Mesenchymal stem cell (in vitro differentiated cells and primary cell): ENCODE data around the gene RNF214.

Experiments used
- DNase-seq: peaks from one replicate; pipeline ENCODE4 v3.0.0-alpha.2; 2013
- H2AFZ ChIP-seq: one replicate; pipeline ENCODE4 v1.6.1; 2013; ENCODE audit warnings: low read depth, mild to moderate bottlenecking, control low read depth, inconsistent platforms, low read length, moderate library complexity
- H2AK5ac ChIP-seq: 2 replicates; pipeline ENCODE4 v1.6.1; 2013; ENCODE audit warnings: low read length, moderate library complexity, mild to moderate bottlenecking, inconsistent platforms; ENCODE audit not compliant: severe bottlenecking
- H2BK120ac ChIP-seq: one replicate; pipeline ENCODE4 v1.6.1; 2013; ENCODE audit warnings: low read depth, mild to moderate bottlenecking, inconsistent platforms, low read length, moderate library complexity
- H2BK12ac ChIP-seq, 2 experiments: one replicate each; pipeline ENCODE4 v1.6.1; 2013; ENCODE audit warnings: inconsistent platforms in 2 of 2, low read length in 2 of 2, mild to moderate bottlenecking in 2 of 2, moderate library complexity in 2 of 2, control low read depth in 1 of 2
- H2BK15ac ChIP-seq: one replicate; pipeline ENCODE4 v1.6.1; 2013; ENCODE audit warnings: mild to moderate bottlenecking, low read depth, inconsistent platforms; ENCODE audit not compliant: poor library complexity, severe bottlenecking
- H2BK5ac ChIP-seq: 2 replicates; pipeline ENCODE4 v1.6.1; 2013; ENCODE audit warnings: low read depth, mild to moderate bottlenecking, low read length, control low read depth, inconsistent platforms; ENCODE audit not compliant: poor library complexity, severe bottlenecking
- H3K14ac ChIP-seq, 2 experiments: one replicate each; pipeline ENCODE4 v1.6.1; 2013; ENCODE audit warnings: inconsistent platforms in 2 of 2, low read length in 2 of 2, control low read depth in 1 of 2, mild to moderate bottlenecking in 1 of 2, moderate library complexity in 1 of 2
- H3K18ac ChIP-seq, 2 experiments: one replicate each; pipeline ENCODE4 v1.6.1; 2013; ENCODE audit warnings: inconsistent platforms in 2 of 2, low read length in 2 of 2, control low read depth in 1 of 2, low read depth in 1 of 2, mild to moderate bottlenecking in 1 of 2
- H3K23ac ChIP-seq, 2 experiments: one replicate each; pipeline ENCODE4 v1.6.1; 2013; ENCODE audit warnings: inconsistent platforms in 2 of 2, low read length in 2 of 2, mild to moderate bottlenecking in 2 of 2, moderate library complexity in 2 of 2, control low read depth in 1 of 2
- H3K27ac ChIP-seq: 2 replicates; pipeline ENCODE4 v1.5.1; 2013; ENCODE audit warnings: mild to moderate bottlenecking, moderate library complexity, low read length, control low read depth, inconsistent platforms; ENCODE audit not compliant: poor library complexity, severe bottlenecking
- H3K27me3 ChIP-seq, 2 experiments: 2 replicates each; pipeline versions ENCODE4 v1.6.1 to v1.7.0; 2013; ENCODE audit warnings: low read length in 2 of 2, mild to moderate bottlenecking in 2 of 2, moderate library complexity in 2 of 2, control low read depth in 1 of 2, inconsistent platforms in 1 of 2; ENCODE audit not compliant: control insufficient read depth in 1 of 2, insufficient read depth in 1 of 2
- H3K36me3 ChIP-seq, 2 experiments: 2 replicates each; pipeline versions ENCODE4 v1.6.1 to v1.7.0; 2013; ENCODE audit warnings: low read length in 2 of 2, control low read depth in 1 of 2, inconsistent platforms in 1 of 2, low read depth in 1 of 2, mild to moderate bottlenecking in 1 of 2; ENCODE audit not compliant: insufficient read depth in 2 of 2, control insufficient read depth in 1 of 2
- H3K4ac ChIP-seq, 2 experiments: one replicate each; pipeline ENCODE4 v1.6.1; 2013; ENCODE audit warnings: inconsistent platforms in 2 of 2, low read length in 2 of 2, mild to moderate bottlenecking in 2 of 2, moderate library complexity in 2 of 2, control low read depth in 1 of 2, low read depth in 1 of 2
- H3K4me1 ChIP-seq: 2 replicates; pipeline ENCODE4 v1.6.1; 2013; ENCODE audit warnings: low read depth, low read length, control low read depth; ENCODE audit not compliant: control insufficient read depth, insufficient read depth
- H3K4me2 ChIP-seq: 2 replicates; pipeline ENCODE4 v1.6.1; 2013; ENCODE audit warnings: low read length, mild to moderate bottlenecking, inconsistent platforms; ENCODE audit not compliant: poor library complexity, severe bottlenecking
- H3K4me3 ChIP-seq, 2 experiments: 2 replicates each; pipeline versions ENCODE4 v1.5.1 to v1.7.0; 2013; ENCODE audit warnings: low read length in 2 of 2, mild to moderate bottlenecking in 2 of 2, control low read depth in 1 of 2, low read depth in 1 of 2; ENCODE audit not compliant: insufficient read depth in 1 of 2
- H3K79me1 ChIP-seq: replicated peaks from 2 replicates; pipeline ENCODE4 v1.6.1; 2013; ENCODE audit warnings: mild to moderate bottlenecking, control low read depth, low read length, inconsistent platforms; ENCODE audit not compliant: poor library complexity, severe bottlenecking
- H3K9ac ChIP-seq: 2 replicates; pipeline ENCODE4 v1.7.0; 2013; ENCODE audit warnings: mild to moderate bottlenecking, low read length, moderate library complexity
- H3K9me3 ChIP-seq: 2 replicates; pipeline ENCODE4 v1.7.0; 2013; ENCODE audit warnings: mild to moderate bottlenecking, low read length; ENCODE audit not compliant: control insufficient read depth
- H4K8ac ChIP-seq: one replicate; pipeline ENCODE4 v1.6.1; 2013; ENCODE audit warnings: inconsistent platforms, mild to moderate bottlenecking, low read length, moderate library complexity
- H4K91ac ChIP-seq: one replicate; pipeline ENCODE4 v1.6.1; 2013; ENCODE audit warnings: mild to moderate bottlenecking, low read length, inconsistent platforms
- WGBS: methylation state at CpG from one replicate; pipeline ENCODE4 v1.1.7; 2013; ENCODE audit warnings: mixed read lengths; 5-methylcytosine and 5-hydroxymethylcytosine counted together

The RNF214 gene

GRCh38 chr11:117230999-117231841 lies 1.3 kb upstream of the RNF214 start:
- Histone ChIP-seq H3K79me1 (peaks cover 22% of the 10 kb centered on the region), H3K36me3 (peaks cover 33 to 38% of the 10 kb centered on the region in 2 experiments), H3K18ac (peak overlapping the region; percentile 41 to 68), H3K4ac (peak overlapping the region; percentile 43 to 75), H2BK120ac (no peak overlapping the region), H4K91ac (no peak overlapping the region), H3K4me2 (peak overlapping the region; percentile 91), H2BK15ac (no peak overlapping the region), H3K23ac (no peak overlapping the region), H4K8ac (peak overlapping the region; percentile 71), H3K27ac (peak overlapping the region; percentile 50), H3K27me3 (no peaks in the 10 kb centered on the region), H3K4me3 (peak overlapping the region; percentile 82 to 94), H3K4me1 (peaks cover 1% of the 10 kb centered on the region), H3K14ac (no peak overlapping the region), H2BK12ac (peak overlapping the region in 1 of 2 experiments; percentile 7), H3K9me3 (no peaks in the 10 kb centered on the region), H2BK5ac (no peak overlapping the region), H3K9ac (peak overlapping the region; percentile 98), H2AFZ (peak overlapping the region; percentile 49), H2AK5ac (no peak overlapping the region)
- 16% methylated on average over 14 of the region's 14 CpGs for WGBS
- DNase-seq: no peak

GRCh38 chr11:117231842-117232091 lies 704 bp upstream of the RNF214 start, which contains the start of gene PCSK7:
TSS of gene PCSK7 (minus strand) at chr11:117232073. CDS start at chr11:117229844, 2,229 bp downstream.
- H3K4ac ChIP-seq: peak within 1 kb of the TSS; percentile 83 to 88
- no peak within 1 kb of the TSS for H3K23ac ChIP-seq
- H3K4me2 ChIP-seq: peak within 1 kb of the TSS; percentile 91
- peak within 1 kb of the TSS; percentile 57 for H2BK15ac ChIP-seq
- peaks cover 1% of the 10 kb centered on the region for H3K4me1 ChIP-seq
- WGBS: 0% methylated on average over 11 of the region's 13 CpGs
- peak within 1 kb of the TSS; percentile 82 to 94 for H3K4me3 ChIP-seq
- no peak within 1 kb of the TSS for H2BK5ac ChIP-seq
- H3K18ac ChIP-seq: peak within 1 kb of the TSS; percentile 68 to 83
- peak within 1 kb of the TSS; percentile 66 for H2AFZ ChIP-seq
- peak within 1 kb of the TSS; percentile 50 for H3K27ac ChIP-seq
- H2BK120ac ChIP-seq: peak within 1 kb of the TSS; percentile 95
- peak within 1 kb of the TSS; percentile 66 for H4K91ac ChIP-seq
- peak within 1 kb of the TSS; percentile 98 for H3K9ac ChIP-seq
- peak; percentile 76 for DNase-seq
- H3K79me1 ChIP-seq: peaks cover 24% of the 10 kb centered on the region
- H3K9me3 ChIP-seq: no peaks in the 10 kb centered on the region
- H3K36me3 ChIP-seq: peaks cover 33 to 39% of the 10 kb centered on the region in 2 experiments
- peak within 1 kb of the TSS; percentile 96 for H4K8ac ChIP-seq
- peak within 1 kb of the TSS; percentile 25 to 78 for H3K14ac ChIP-seq
- H3K27me3 ChIP-seq: no peaks in the 10 kb centered on the region
- peak within 1 kb of the TSS; percentile 7 to 45 for H2BK12ac ChIP-seq
- no peak within 1 kb of the TSS for H2AK5ac ChIP-seq

GRCh38 chr11:117232911-117233409 lies 489 bp downstream of the RNF214 start:
- no peak overlapping the region for H2BK5ac ChIP-seq
- peak overlapping the region; percentile 88 for H4K8ac ChIP-seq
- peak overlapping the region; percentile 30 for H3K27ac ChIP-seq
- H3K79me1 ChIP-seq: peaks cover 24% of the 10 kb centered on the region
- H2AFZ ChIP-seq: no peak overlapping the region
- H3K27me3 ChIP-seq: no peaks in the 10 kb centered on the region
- H3K18ac ChIP-seq: peak overlapping the region; percentile 4 to 74
- WGBS: 4% methylated on average over 25 of the region's 27 CpGs
- no peak for DNase-seq
- H4K91ac ChIP-seq: peak overlapping the region; percentile 6
- peak overlapping the region; percentile 84 for H3K4me2 ChIP-seq
- no peaks in the 10 kb centered on the region for H3K9me3 ChIP-seq
- peak overlapping the region; percentile 78 to 88 for H3K4me3 ChIP-seq
- peak overlapping the region; percentile 29 to 71 for H3K4ac ChIP-seq
- H3K9ac ChIP-seq: peak overlapping the region; percentile 86
- no peak overlapping the region for H3K23ac ChIP-seq
- peak overlapping the region; percentile 3 for H2AK5ac ChIP-seq
- H3K4me1 ChIP-seq: peaks cover 1% of the 10 kb centered on the region
- peaks cover 21 to 30% of the 10 kb centered on the region in 2 experiments for H3K36me3 ChIP-seq
- no peak overlapping the region for H2BK15ac ChIP-seq
- H3K14ac ChIP-seq: peak overlapping the region in 1 of 2 experiments; percentile 25
- peak overlapping the region; percentile 95 for H2BK120ac ChIP-seq
- H2BK12ac ChIP-seq: no peak overlapping the region

GRCh38 chr11:117238221-117238620 lies 5.8 kb downstream of the RNF214 start:
- Histone ChIP-seq H3K14ac (no peak overlapping the region), H3K27ac (no peak overlapping the region), H3K79me1 (peaks cover 14% of the 10 kb centered on the region), H3K9me3 (no peaks in the 10 kb centered on the region), H2AK5ac (no peak overlapping the region), H3K36me3 (peaks cover 25 to 39% of the 10 kb centered on the region in 2 experiments), H2BK15ac (no peak overlapping the region), H2BK12ac (no peak overlapping the region), H3K4me1 (no peaks in the 10 kb centered on the region), H2AFZ (no peak overlapping the region), H4K91ac (no peak overlapping the region), H2BK5ac (no peak overlapping the region), H4K8ac (no peak overlapping the region), H3K23ac (no peak overlapping the region), H3K27me3 (no peaks in the 10 kb centered on the region), H3K4ac (no peak overlapping the region), H3K18ac (no peak overlapping the region), H3K9ac (no peak overlapping the region), H3K4me2 (no peak overlapping the region), H2BK120ac (no peak overlapping the region), H3K4me3 (no peak overlapping the region)
- WGBS: 98% methylated on average over 4 of the region's 5 CpGs
- DNase-seq: no peak
